GM18517 (cell line): ENCODE data around the gene ZNF519.

Experiments used
- ATAC-seq: cut with Tn5 transposase; IDR thresholded peaks from one replicate; pipeline ENCODE4 v1.9.1; 2021; ENCODE audit warnings: mild to moderate bottlenecking, moderate library complexity; ENCODE audit not compliant: unreplicated experiment

Gene ZNF519

GRCh38 chr18:14100503-14101286, 31.5 kb downstream of the ZNF519 start:
- ATAC-seq = no peak

DNA sequence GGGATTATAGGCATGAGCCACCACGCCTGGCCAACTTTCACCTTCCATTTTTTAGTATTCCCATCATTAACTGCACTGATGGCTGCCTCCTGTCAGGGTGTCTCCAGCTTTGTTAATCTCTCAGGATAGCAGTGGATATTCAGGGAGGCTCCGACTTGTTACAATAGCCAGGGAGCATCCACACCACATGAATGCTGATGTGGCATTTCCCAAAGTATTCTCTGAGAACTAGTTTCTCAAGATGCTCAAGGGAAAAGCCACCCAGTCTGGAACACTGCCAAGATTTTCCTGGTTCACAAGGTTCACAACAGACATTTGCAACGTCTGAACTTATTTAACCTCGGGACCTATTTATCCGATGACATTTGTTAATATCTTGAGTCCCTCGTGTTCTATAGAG, 33.8 kb downstream of the ZNF519 start:
- no peak for ATAC-seq

- no peak for ATAC-seq
These were observed 34.5 kb downstream of the ZNF519 start for GRCh38 chr18:14097761-14098160.

GRCh38 chr18:14093307-14093915, 38.8 kb downstream of the ZNF519 start:
- ATAC-seq = peak; percentile 61

DNA sequence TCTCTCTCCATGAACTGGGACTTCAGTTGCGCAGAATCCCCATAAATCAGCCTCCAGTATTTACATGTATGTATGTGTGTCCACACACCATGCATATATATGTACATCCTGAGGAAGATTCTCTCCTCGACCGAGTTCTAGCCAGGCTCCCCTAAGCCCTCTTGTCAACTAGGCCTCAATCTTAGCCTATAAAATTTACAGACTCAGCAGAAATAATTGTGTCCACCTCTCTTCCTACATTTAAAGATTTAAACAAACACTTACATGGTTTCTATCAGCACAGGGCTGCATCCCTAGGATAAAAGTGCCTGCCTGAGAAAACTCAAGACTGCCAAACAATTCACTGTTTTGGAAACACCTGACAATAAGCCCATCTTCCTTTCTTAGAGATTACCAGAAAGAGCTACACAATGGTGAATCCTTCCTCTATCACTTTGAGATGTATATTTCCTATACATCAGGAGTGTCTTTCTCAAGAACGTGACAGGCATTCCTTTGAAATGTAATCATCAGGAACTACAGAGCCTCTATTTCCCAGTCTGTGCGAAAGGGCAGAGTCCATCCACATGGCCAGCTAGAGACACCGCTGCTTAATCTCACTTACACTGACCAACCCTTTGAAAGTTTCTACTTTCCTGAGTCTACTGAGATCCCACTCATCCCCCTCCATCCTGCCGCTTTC, 39.5 kb downstream of the ZNF519 start:
- no peak for ATAC-seq

DNA sequence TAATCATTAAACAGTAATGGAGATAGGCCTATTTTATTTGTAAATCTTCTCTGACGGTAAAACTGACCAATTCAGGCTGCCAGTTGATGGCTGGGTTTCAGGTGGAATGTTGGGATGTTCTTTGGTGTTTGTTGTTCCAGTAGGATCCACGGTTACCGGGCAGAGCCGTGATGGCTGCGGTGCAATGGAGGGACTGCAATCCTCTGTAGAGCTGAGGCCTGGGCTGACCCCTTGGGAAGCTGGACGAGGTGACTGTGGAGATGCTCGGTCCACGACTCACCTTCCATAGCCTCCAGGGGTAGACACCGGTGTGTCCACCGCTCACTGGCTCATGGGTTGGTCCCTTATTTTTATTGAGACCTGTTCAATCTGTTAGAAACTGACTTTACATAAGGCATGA, 42.5 kb downstream of the ZNF519 start:
- ATAC-seq = no peak

DNA sequence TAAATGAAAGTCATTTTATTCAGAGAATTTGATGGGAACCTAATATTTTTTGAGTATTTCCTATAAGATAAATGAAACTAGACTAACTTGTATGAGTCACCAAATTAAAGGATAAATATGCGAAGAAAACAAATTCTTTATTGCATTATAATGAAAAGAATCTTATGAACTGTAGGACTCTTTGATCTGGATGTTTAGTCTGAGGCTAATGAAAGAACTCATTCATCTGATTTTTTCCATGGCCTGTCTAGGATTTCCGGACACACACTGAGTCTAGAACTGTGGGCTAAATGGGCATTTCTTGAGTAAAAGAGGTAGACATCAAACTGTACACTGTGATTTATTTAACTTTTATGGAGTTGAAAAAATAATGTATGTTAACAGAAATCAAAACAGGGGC, 43.0 kb downstream of the ZNF519 start:
- ATAC-seq = no peak

- ATAC-seq = peak; percentile 52
These were observed 45.6 kb downstream of the ZNF519 start for GRCh38 chr18:14086458-14087231.

DNA sequence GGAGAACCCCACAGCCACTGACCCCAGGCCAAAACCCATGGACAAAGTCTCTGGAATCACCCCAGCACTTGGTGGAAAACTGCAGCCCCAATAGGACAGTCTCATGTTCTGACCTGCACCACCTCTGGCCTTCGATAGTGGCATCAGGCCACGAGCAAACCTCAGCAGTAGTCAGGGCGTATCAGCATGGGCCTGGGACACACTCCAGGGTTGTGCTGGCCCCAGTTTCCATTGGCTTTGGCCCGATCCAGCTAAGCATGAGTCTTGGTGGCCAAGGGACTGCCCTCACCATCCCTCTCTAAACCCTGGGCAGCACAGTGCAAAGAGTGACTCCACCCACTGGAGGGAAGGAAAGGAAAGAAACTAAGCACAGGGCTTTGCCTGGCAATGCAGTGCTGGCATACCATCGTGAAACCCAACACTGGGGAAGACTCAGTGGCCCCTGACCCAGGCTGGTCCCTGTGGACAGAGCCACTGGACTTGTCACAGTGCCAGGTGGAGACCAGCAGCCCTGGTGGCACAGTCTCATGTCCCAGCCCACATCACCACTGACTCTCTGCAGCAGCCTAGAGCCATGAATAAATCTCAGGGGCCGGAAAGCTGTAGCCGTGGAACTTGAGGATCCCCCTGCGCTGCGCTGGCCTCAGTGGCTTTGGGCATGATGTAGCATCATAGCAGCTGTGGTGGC, 46.3 kb downstream of the ZNF519 start:
- ATAC-seq = no peak

- ATAC-seq = no peak
These were observed 57.0 kb downstream of the ZNF519 start for GRCh38 chr18:14075196-14075595.

DNA sequence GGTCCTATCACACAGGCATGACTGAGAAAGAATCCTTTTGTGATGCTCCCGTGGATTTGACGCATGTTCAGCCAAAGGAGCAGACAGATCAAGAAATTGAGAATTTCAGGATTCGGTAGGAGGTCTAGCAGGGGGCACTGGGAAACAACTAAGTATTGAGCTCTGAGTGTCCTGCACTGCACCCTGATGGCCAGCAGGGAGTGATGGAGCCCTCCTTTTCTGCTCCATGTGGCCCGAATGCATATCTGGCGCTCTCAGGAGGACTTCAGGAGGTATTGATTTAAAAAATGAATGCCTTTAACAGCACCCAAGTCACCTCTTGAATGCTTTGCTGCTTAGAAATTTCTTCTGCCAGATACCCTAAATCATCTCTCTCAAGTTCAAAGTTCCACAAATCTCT, 58.0 kb downstream of the ZNF519 start:
- ATAC-seq = no peak

- no peak for ATAC-seq
These were observed 78.6 kb downstream of the ZNF519 start for GRCh38 chr18:14053661-14054060.
